GM23248 (cell line): ENCODE results near the gene TMEM165. TPM values are rescaled to one million over a fixed set of nuclear protein-coding genes. Genes with fewer than 3 reads are reported as not detected.
A peak's percentile ranks its signal among the peaks of the same experiment; 100 is the strongest.

Source experiments
- DNase-seq: peaks from one replicate; pipeline ENCODE4 v3.0.0-alpha.2; 2015
- H2AFZ ChIP-seq: fragments of 200-600 bp; sonication (generic); 2 replicates; pipeline ENCODE4 v1.6.1; 2016; ENCODE audit warnings: antibody characterized with exemption
- H3F3A ChIP-seq: fragments of 200-600 bp; sonication (generic); 2 replicates; pipeline ENCODE4 v1.6.1; 2016; ENCODE audit warnings: mild to moderate bottlenecking, antibody characterized with exemption, mixed run types; ENCODE audit not compliant: insufficient read depth
- H3K27ac ChIP-seq: fragments of 200-600 bp; sonication (generic); 2 replicates; pipeline ENCODE4 v1.5.1; 2016; ENCODE audit warnings: mild to moderate bottlenecking
- H3K27me3 ChIP-seq: fragments of 200-600 bp; sonication (generic); replicated peaks from 2 replicates; pipeline ENCODE4 v1.6.1; 2016; ENCODE audit warnings: mild to moderate bottlenecking; ENCODE audit not compliant: insufficient read depth
- H3K36me3 ChIP-seq: fragments of 200-600 bp; sonication (generic); 2 replicates; pipeline ENCODE4 v1.6.1; 2016; ENCODE audit warnings: low read depth, mild to moderate bottlenecking
- H3K4me1 ChIP-seq: fragments of 200-600 bp; sonication (generic); 2 replicates; pipeline ENCODE4 v1.6.1; 2016; ENCODE audit warnings: mild to moderate bottlenecking; ENCODE audit not compliant: insufficient read depth
- H3K4me2 ChIP-seq: fragments of 200-600 bp; sonication (generic); one replicate; pipeline ENCODE4 v1.6.1; 2016; ENCODE audit warnings: mild to moderate bottlenecking; ENCODE audit not compliant: unreplicated experiment
- H3K4me3 ChIP-seq: fragments of 200-600 bp; sonication (generic); 2 replicates; pipeline ENCODE4 v1.5.1; 2016; ENCODE audit warnings: mild to moderate bottlenecking
- H3K79me2 ChIP-seq: fragments of 200-600 bp; sonication (generic); 2 replicates; pipeline ENCODE4 v1.6.1; 2016; ENCODE audit warnings: mild to moderate bottlenecking; ENCODE audit not compliant: insufficient read depth
- H3K9ac ChIP-seq: fragments of 200-600 bp; sonication (generic); 2 replicates; pipeline ENCODE4 v1.6.1; 2016; ENCODE audit warnings: mild to moderate bottlenecking
- H3K9me2 ChIP-seq: fragments of 200-600 bp; sonication (generic); 2 replicates; pipeline ENCODE4 v1.6.1; 2016; ENCODE audit warnings: mixed run types, mild to moderate bottlenecking, moderate library complexity; ENCODE audit not compliant: insufficient read depth
- H3K9me3 ChIP-seq: fragments of 200-600 bp; sonication (generic); one replicate; pipeline ENCODE4 v1.6.1; 2017; ENCODE audit warnings: low read depth
- H4K20me1 ChIP-seq: fragments of 200-600 bp; sonication (generic); 2 replicates; pipeline ENCODE4 v1.6.0; 2016; ENCODE audit not compliant: insufficient read depth
- EZH2 ChIP-seq: fragments of 200-600 bp; sonication (generic); IDR thresholded peaks from 2 replicates; pipeline ENCODE4 v1.6.1; 2018; ENCODE audit warnings: antibody characterized with exemption, mild to moderate bottlenecking; ENCODE audit not compliant: insufficient read depth, poor library complexity, severe bottlenecking
- EZH2phosphoT487 ChIP-seq: fragments of 200-600 bp; sonication (generic); IDR thresholded peaks from 2 replicates; pipeline ENCODE4 v1.6.1; 2018; ENCODE audit warnings: antibody characterized with exemption, moderate library complexity, mild to moderate bottlenecking, low read depth; ENCODE audit not compliant: insufficient read depth
- WGBS, 2 experiments: methylation state at CpG; one replicate each; pipeline ENCODE4 v1.1.6; 2015 to 2017; ENCODE audit warnings: low lambda C conversion rate in 2 of 2, low coverage in 1 of 2; ENCODE audit errors: missing lambda C conversion rate in 2 of 2; 5-methylcytosine and 5-hydroxymethylcytosine counted together
- in situ Hi-C: fragments of 300-500 bp; cut with MboI; formaldehyde crosslinking; loops from 2 replicates; pipeline ENCODE4 v1.15.0; 2020
- polyA plus RNA-seq: library from polyadenylated mRNA; unstranded; fragments of >200 nt; fragmentation: Nextera tagmentation; extraction: Ambion mirVana; gene quantifications from 2 replicates; pipeline ENCODE4 v1.2.1, GENCODE V29; 2016
- total RNA-seq: library from RNA; depleted of rRNA; stranded (reverse); fragments of >200 nt; shearing (Covaris generic); gene quantifications from 2 replicates; pipeline ENCODE4 v1.2.3, GENCODE V29; 2014

TMEM165 gene
- total and polyA plus RNA-seq, 2 experiments from 2014 or later = 188 to 217 TPM

GRCh38 chr4:55444827-55445226 lies 49.1 kb downstream of the TMEM165 start:
- WGBS, 2 experiments = 14 to 25% methylated on average over 1 of the region's 2 CpGs
- Histone ChIP-seq H3F3A (peaks cover 57% of the 10 kb centered on the region), H3K9ac (no peak overlapping the region)

GRCh38 chr4:55445921-55446577 lies 50.3 kb downstream of the TMEM165 start:
- TF ChIP-seq EZH2phosphoT487 = no peak
- TF ChIP-seq EZH2 = no peak
- DNase-seq = peak; percentile 89
- peaks cover 43% of the 10 kb centered on the region for H3K36me3 ChIP-seq
- no peaks in the 10 kb centered on the region for H3K27me3 ChIP-seq
- H3K4me3 ChIP-seq = peak overlapping the region; percentile 12; the same call in 1 of the 2 replicates
- no peak overlapping the region for H2AFZ ChIP-seq
- no peak overlapping the region for H3K9ac ChIP-seq
- peak overlapping the region; percentile 83 for H3K27ac ChIP-seq
- H3K79me2 ChIP-seq = no peaks in the 10 kb centered on the region
- no peaks in the 10 kb centered on the region for H4K20me1 ChIP-seq
- no peaks in the 10 kb centered on the region for H3K9me3 ChIP-seq
- WGBS, 2 experiments = 24 to 27% methylated on average over 2 of the region's 2 CpGs
- peaks cover 45% of the 10 kb centered on the region for H3F3A ChIP-seq
- in situ Hi-C loops = loop anchor here (25.0 kb wide), 1 partner anchor 416 kb away; the partner anchor contains the start of gene EXOC1
- peaks cover 37% of the 10 kb centered on the region for H3K4me1 ChIP-seq
- H3K9me2 ChIP-seq = no peaks in the 10 kb centered on the region
- H3K4me2 ChIP-seq = peak overlapping the region; percentile 58

More at GRCh38 chr4:55444827-55445226, 49.1 kb downstream of the TMEM165 start:
- Histone ChIP-seq H3K79me2 (no peaks in the 10 kb centered on the region), H3K9me3 (no peaks in the 10 kb centered on the region), H3K9me2 (no peaks in the 10 kb centered on the region), H3K36me3 (peaks cover 37% of the 10 kb centered on the region), H3K4me1 (peaks cover 37% of the 10 kb centered on the region), H3K27ac (no peak overlapping the region), H3K4me2 (no peak overlapping the region), H3K4me3 (no peak overlapping the region), H4K20me1 (no peaks in the 10 kb centered on the region), H3K27me3 (no peaks in the 10 kb centered on the region), H2AFZ (no peak overlapping the region)
- in situ Hi-C loops = loop anchor here (25.0 kb wide), 1 partner anchor 417 kb away; the partner anchor contains the start of gene EXOC1
- DNase-seq = peak; percentile 62
- TF ChIP-seq EZH2 (no peak), EZH2phosphoT487 (no peak)

GRCh38 chr4:55446578-55446922 lies 50.8 kb downstream of the TMEM165 start:
- H3K9ac ChIP-seq = no peak overlapping the region

DNA sequence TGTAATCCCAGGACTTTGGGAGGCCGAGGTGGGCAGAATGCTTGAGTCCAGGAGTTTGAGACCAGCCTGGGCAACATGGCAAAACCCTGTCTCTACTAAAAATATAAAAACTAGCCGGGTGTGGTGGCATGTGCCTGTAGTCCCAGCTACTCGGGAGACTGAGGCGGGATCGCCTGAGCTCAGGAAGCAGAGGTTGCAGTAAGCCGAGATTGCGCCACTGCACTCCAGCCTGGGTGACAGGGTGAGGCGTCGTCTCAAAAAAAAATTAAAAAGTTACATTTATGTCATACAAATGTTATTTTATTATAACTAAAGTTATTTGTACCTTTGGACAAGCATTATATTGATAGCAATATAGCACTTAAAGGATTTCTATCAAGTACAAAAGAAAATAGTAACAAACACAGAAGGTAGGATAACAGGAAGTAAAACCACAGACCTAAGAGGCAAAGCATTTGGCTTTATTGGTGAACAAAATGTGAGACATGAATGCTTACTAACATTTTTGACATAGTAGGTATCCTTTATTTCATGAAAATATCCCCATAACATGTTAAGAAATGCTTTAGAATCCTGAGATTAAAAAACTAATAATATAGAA lies 51.5 kb downstream of the TMEM165 start:
- no peak overlapping the region for H3K9ac ChIP-seq
- H3K4me3 ChIP-seq = no peak overlapping the region
- no peak overlapping the region for H2AFZ ChIP-seq
- H3K4me2 ChIP-seq = peak overlapping the region; percentile 36
- no peaks in the 10 kb centered on the region for H3K9me3 ChIP-seq
- TF ChIP-seq EZH2phosphoT487 (no peak), EZH2 (no peak)
- H3K4me1 ChIP-seq = peaks cover 37% of the 10 kb centered on the region
- peak overlapping the region; percentile 83 for H3K27ac ChIP-seq
- peaks cover 48% of the 10 kb centered on the region for H3K36me3 ChIP-seq
- WGBS, 2 experiments = 96 to 97% methylated on average over 9 of the region's 9 CpGs
- H3K79me2 ChIP-seq = no peaks in the 10 kb centered on the region
- no peak for DNase-seq
- no peaks in the 10 kb centered on the region for H4K20me1 ChIP-seq
- H3F3A ChIP-seq = peaks cover 39% of the 10 kb centered on the region
- no peaks in the 10 kb centered on the region for H3K9me2 ChIP-seq
- H3K27me3 ChIP-seq = no peaks in the 10 kb centered on the region
- in situ Hi-C loops = loop anchor here (25.0 kb wide), 1 partner anchor 415 kb away; the partner anchor contains the start of gene EXOC1

More at GRCh38 chr4:55446578-55446922, 50.8 kb downstream of the TMEM165 start:
- peaks cover 37% of the 10 kb centered on the region for H3K4me1 ChIP-seq
- WGBS, 2 experiments = 74 to 88% methylated on average over 1 of the region's 1 CpG
- no peaks in the 10 kb centered on the region for H3K27me3 ChIP-seq
- H3K36me3 ChIP-seq = peaks cover 47% of the 10 kb centered on the region
- peak overlapping the region; percentile 83 for H3K27ac ChIP-seq
- H3K4me3 ChIP-seq = peak overlapping the region; percentile 12; the same call in 1 of the 2 replicates
- H3K4me2 ChIP-seq = peak overlapping the region; percentile 36
- no peaks in the 10 kb centered on the region for H4K20me1 ChIP-seq
- H3K9me3 ChIP-seq = no peaks in the 10 kb centered on the region
- no peak overlapping the region for H2AFZ ChIP-seq
- TF ChIP-seq EZH2 = no peak
- no peak for TF ChIP-seq EZH2phosphoT487
- H3K79me2 ChIP-seq = no peaks in the 10 kb centered on the region
- H3K9me2 ChIP-seq = no peaks in the 10 kb centered on the region
- H3F3A ChIP-seq = peaks cover 45% of the 10 kb centered on the region
- DNase-seq = peak; percentile 58
- in situ Hi-C loops = loop anchor here (25.0 kb wide), 1 partner anchor 416 kb away; the partner anchor contains the start of gene EXOC1
